ENCODE measurements around the gene ELMO1.
A peak's percentile ranks its signal among the peaks of the same experiment; 100 is the strongest.

Gene ELMO1

DNA sequence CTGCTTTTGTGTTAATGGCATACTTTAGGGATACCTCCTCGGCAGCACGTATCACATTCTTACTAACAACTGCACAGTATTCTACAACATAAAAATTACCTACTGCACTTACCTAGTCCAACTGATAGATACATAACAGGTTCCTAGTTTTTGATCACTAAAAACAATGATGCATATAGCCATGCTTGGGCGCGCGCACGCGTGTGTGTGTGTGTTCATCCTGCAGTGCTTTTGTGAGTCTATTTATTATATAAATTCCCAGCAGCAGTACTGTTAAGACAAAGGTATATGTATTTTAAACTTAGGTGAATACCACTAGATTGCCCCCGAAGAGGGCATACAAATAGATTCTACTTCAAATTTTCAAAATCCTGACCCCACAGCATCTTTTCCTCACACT lies 181.4 kb downstream of the ELMO1 start:
- no peak for DNase-seq (ENCODE audit: low spot score)

- no peak for DNase-seq (ENCODE audit: low spot score)
These were observed 182.8 kb downstream of the ELMO1 start for GRCh38 chr7:37265876-37266275.

DNA sequence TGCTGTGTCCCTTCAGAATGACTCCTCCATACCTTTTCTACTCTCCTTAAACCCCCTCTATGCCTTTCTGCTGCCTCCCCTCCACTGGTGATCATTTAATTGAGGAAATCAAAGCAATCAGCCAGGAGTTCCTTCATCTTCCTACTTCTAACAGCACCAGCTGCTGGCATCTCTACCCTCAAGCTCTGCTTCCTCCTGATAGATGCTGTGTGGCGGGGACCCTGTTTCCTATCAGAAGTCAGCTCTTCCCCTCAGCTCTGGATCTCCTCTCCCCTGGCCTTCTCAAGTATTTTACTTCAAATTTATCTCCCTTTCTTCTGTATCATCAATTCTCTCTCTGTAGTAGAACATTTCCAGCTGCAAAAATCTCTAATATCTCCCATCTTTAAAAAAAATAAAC lies 183.7 kb downstream of the ELMO1 start:
- DNase-seq (ENCODE audit: low spot score): no peak

DNA sequence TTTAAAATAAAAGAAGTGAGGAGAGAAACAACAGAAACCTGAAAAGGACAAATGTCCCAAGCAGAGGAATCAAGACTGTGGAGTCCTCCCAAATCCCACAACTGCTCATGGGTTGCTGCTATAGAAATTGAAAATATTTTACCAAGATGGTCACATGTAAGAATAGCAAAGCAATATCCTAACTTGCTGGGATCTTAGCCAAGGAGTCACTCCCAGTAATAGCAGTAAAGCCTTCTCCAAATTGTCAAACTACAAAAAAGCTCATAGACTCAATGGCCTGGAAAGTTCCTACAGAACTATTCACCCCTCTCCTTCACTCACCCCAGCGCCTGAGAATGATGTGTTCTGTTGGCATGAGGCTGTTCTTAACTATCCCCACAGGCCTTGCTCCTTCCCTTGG lies 186.5 kb downstream of the ELMO1 start:
- DNase-seq (ENCODE audit: low spot score): no peak

GRCh38 chr7:37259319-37259821 lies 189.3 kb downstream of the ELMO1 start:
- no peak for DNase-seq (ENCODE audit: low spot score)

DNA sequence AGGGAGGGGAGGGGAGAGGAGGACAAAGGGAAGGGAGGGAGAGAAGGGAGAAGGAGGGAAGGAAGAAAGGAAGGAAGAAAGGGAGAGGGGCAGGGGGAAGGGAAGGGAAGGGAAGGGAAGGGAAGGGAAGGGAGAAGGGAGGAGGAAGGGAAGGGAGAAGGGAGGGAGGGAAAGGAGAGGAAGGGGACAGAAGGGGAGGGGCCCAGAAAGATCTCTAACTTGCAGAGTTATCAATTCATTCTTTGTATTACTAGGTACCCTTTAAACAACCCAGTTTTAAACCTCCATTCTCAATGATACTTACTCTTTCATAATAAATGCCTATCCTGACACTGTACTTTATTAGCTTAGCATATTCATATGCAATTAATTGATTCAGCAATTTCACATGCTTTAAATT lies 192.0 kb downstream of the ELMO1 start:
- no peak for DNase-seq (ENCODE audit: low spot score)

- no peak for DNase-seq (ENCODE audit: low spot score)
These were observed 193.2 kb downstream of the ELMO1 start for GRCh38 chr7:37255327-37255944.

- DNase-seq (ENCODE audit: low spot score): no peak
These were observed 197.4 kb downstream of the ELMO1 start for GRCh38 chr7:37251222-37251621.

DNA sequence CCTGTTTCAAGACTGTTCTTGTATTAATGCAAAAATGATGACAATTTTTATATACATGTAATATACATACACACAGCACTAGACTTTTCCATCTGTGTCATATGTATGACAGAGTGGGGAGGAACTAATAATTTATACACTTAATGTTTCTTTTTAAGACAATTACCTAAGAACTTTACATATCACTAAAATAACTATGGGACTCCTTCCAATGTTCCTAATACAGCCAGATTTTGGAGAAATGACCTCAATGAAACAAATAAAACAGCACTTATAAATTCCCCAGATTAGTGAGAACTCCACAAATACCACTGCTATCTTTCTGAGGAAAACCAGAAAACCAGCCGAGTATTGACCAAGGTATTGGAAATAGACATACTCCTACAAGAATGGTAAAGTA lies 199.4 kb downstream of the ELMO1 start:
- no peak for DNase-seq (ENCODE audit: low spot score)

DNA sequence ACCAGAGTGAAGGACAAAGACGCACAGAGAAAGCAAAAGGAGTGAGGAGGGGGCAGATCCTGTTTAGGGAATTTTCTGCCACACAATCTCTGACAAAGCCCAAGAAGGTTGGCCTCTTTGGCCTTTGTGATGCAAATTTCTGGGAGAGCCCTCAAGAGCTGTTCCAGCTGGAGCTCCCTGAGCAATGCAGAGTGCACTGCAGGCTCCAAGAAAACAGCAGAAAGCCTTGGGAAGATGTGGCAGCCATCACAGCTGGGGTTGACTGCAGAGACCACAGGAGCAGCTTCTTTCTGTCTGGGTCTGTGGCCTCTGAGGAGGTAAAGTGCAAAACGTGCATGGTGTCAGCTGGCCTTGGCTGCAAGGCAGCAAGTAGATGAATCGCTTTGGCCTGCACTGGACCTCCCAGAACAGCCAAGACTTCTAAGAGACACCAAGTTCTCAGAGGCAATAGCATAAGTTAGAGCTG lies 200.2 kb downstream of the ELMO1 start:
- DNase-seq (ENCODE audit: low spot score): no peak

GRCh38 chr7:37247861-37248260 lies 200.8 kb downstream of the ELMO1 start:
- DNase-seq (ENCODE audit: low spot score): peak; percentile 23

- no peak for DNase-seq (ENCODE audit: low spot score)
These were observed 203.1 kb downstream of the ELMO1 start for GRCh38 chr7:37245590-37245989.

DNA sequence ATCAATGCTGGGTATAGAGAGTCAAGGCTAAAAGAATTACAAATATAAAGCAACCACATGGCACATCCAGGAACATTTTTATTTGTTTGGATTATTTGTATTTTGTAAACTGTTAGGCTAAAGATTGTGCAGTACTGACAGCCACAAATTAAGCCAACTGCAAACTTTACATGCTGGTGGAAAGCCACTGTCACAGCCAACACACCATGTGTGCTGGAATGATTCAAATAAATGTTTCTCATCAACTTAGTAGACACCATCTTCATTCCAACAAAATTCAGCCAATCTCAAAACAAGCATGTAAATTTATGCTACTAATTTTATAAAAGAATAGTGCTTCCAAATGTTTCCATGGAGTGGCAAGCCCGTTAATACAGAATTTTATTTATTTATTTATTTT lies 211.8 kb downstream of the ELMO1 start:
- no peak for DNase-seq (ENCODE audit: low spot score)

GRCh38 chr7:37235813-37236212 lies 212.9 kb downstream of the ELMO1 start:
- no peak for DNase-seq (ENCODE audit: low spot score)

DNA sequence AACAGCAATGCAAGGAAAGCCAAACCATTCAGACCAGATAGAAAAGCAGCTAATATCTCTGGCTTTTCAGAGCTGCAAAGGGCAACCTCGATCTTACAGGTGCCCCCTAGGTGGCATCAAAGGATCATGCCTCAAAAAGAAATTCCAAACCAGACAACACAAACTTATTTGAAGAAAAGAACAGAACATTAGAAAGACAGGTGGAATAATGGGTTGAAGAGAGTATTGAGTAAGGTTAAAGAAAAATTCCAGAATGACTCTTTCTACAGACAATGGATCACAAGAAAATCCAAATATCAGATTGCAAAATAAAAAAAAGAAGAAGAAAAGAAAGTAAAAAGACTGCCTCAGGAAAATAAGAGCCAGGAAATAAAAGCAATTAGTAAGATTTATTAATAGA lies 213.7 kb downstream of the ELMO1 start:
- peak; percentile 31 for DNase-seq (ENCODE audit: low spot score)

DNA sequence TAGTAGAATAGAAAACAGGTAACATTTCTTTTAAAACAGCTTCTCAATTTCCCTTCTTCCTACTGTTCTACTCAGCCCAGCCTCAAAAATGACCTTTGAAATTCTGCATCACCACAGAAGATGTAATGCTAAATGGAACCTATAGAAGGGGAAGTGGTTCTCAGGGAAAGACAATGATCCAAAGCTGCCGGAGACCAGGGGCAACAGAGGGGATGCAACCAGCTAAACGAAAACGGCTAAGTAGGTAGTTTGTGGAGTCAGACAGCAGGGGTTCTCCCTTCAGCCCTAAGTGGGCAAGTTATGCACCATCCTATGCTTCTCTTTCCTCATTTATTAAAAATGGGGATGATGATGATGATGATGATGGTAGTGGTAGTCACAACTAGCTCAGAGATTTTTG lies 214.3 kb downstream of the ELMO1 start:
- no peak for DNase-seq (ENCODE audit: low spot score)

DNA sequence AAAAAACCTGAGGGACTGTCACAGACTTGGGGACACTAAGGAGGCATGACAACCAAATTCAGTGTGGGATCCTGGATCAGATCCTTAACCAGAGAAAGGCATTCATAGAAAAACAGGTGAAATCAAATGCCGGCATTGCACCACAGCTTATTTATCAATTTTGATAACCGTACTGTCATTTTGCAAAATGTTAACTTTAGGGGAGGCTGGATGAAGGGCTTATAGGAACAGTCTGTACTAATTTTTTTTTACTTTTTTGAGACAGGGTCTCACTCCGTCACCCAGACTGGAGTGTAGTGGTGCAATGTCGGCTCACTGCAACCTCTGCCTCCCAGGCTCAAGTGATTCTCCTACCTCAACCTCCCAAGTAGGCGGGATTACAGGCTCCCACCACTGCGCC lies 217.1 kb downstream of the ELMO1 start:
- no peak for DNase-seq (ENCODE audit: low spot score)

GRCh38 chr7:37230221-37230620 lies 218.4 kb downstream of the ELMO1 start:
- DNase-seq (ENCODE audit: low spot score): no peak

GRCh38 chr7:37229381-37229780 lies 219.3 kb downstream of the ELMO1 start:
- no peak for DNase-seq (ENCODE audit: low spot score)

GRCh38 chr7:37225285-37225969 lies 223.2 kb downstream of the ELMO1 start:
- no peak for DNase-seq (ENCODE audit: low spot score)

GRCh38 chr7:37224746-37225145 lies 223.9 kb downstream of the ELMO1 start:
- no peak for DNase-seq (ENCODE audit: low spot score)

DNA sequence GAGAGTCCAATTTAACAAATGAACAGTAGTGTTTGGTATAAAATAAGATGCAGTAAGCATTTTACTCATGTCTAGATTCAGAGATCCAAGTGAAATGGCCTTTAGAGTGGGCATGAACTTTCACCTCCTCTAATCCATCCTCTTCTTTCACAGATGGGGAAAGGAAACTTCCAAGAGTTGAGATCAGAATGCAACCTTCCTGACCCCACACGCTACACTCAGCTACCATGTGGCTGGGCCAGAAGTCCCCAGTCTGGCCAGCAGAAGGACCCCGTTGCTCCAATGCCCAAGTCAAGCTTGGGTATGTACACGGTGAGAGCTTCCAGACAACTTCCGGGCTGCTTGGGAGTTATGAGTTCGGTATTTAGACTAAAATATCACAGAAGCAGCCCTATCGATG lies 228.0 kb downstream of the ELMO1 start:
- DNase-seq (ENCODE audit: low spot score): no peak

GRCh38 chr7:37218956-37219355 lies 229.7 kb downstream of the ELMO1 start:
- no peak for DNase-seq (ENCODE audit: low spot score)

DNA sequence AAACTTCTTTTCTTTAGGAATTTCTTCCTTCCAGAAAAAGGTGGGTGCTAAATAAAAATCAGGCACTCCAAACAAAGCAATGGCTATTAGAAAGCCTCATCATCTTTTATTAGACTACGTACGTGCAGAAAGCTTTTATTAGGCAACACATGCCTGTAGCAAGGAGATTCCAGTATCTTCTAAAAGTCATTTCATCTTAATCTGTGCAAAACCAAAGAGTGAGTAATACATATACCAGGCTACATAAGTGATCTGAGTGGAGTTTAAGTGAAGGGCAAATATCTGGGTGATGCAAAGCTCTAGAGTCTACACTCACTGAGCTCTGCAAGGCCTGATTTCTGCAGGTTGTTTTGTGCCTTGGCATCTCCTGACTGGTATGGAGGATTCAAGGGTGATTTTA lies 231.7 kb downstream of the ELMO1 start:
- no peak for DNase-seq (ENCODE audit: low spot score)
